Activated T-cell treated with anti-CD3 and anti-CD28 coated beads for 1 hour (primary cell): ENCODE data around the gene ASXL2.
"Not testable (repeated sequence)": the region's sequence is repeated elsewhere in the genome, so short reads cannot be mapped to it uniquely, and the experiment has no call there.

Experiments
- DNase-seq: peaks from one replicate; pipeline ENCODE4 v3.0.0-alpha.2; 2020; ENCODE audit warnings: low read depth

The ASXL2 gene

GRCh38 chr2:25832897-25833296 is 45.4 kb downstream of the ASXL2 start:
- no peak for DNase-seq

GRCh38 chr2:25831746-25832449 is 46.4 kb downstream of the ASXL2 start:
- DNase-seq: no peak

GRCh38 chr2:25829828-25830227 is 48.5 kb downstream of the ASXL2 start:
- DNase-seq: no peak

- no peak for DNase-seq
Observed at GRCh38 chr2:25829377-25829704, 48.9 kb downstream of the ASXL2 start.

- not testable (repeated sequence) for DNase-seq
Observed at GRCh38 chr2:25828532-25829376, 49.5 kb downstream of the ASXL2 start.

GRCh38 chr2:25825238-25825637 is 53.0 kb downstream of the ASXL2 start:
- DNase-seq: no peak

GRCh38 chr2:25824718-25825117 is 53.6 kb downstream of the ASXL2 start:
- no peak for DNase-seq

- DNase-seq: no peak
Observed at GRCh38 chr2:25824216-25824615, 54.1 kb downstream of the ASXL2 start.

GRCh38 chr2:25822190-25823117 is 55.8 kb downstream of the ASXL2 start:
- DNase-seq: peak; percentile 44

GRCh38 chr2:25821225-25822056 is 56.8 kb downstream of the ASXL2 start:
- no peak for DNase-seq

- DNase-seq: no peak
Observed at GRCh38 chr2:25819597-25820039, 58.7 kb downstream of the ASXL2 start.

- DNase-seq: no peak
Observed at GRCh38 chr2:25817630-25818029, 60.7 kb downstream of the ASXL2 start.

GRCh38 chr2:25817006-25817405 is 61.3 kb downstream of the ASXL2 start:
- DNase-seq: no peak

GRCh38 chr2:25816249-25816648 is 62.0 kb downstream of the ASXL2 start:
- DNase-seq: no peak

- no peak for DNase-seq
Observed at GRCh38 chr2:25814681-25815080, 63.6 kb downstream of the ASXL2 start.

- no peak for DNase-seq
Observed at GRCh38 chr2:25810428-25810827, 67.9 kb downstream of the ASXL2 start.

- no peak for DNase-seq
Observed at GRCh38 chr2:25809646-25810045, 68.6 kb downstream of the ASXL2 start.

GRCh38 chr2:25808006-25808383 is 70.3 kb downstream of the ASXL2 start:
- DNase-seq: no peak

GRCh38 chr2:25806941-25807340 is 71.3 kb downstream of the ASXL2 start:
- no peak for DNase-seq

GRCh38 chr2:25805987-25806386 is 72.3 kb downstream of the ASXL2 start:
- DNase-seq: no peak

GRCh38 chr2:25804338-25804737 is 73.9 kb downstream of the ASXL2 start:
- no peak for DNase-seq

GRCh38 chr2:25799301-25799700 is 79.0 kb downstream of the ASXL2 start:
- no peak for DNase-seq
